HepG2 (cell line): ENCODE measurements around the gene EPHA1. TPM values are rescaled to one million over a fixed set of nuclear protein-coding genes. Genes with fewer than 3 reads are reported as not detected.

ENCODE experiments used
- ATAC-seq: fragments of 200-7000 bp; cut with Tn5 transposase; 3 replicates; pipeline ENCODE4 v1.9.1; 2020; ENCODE audit warnings: mild to moderate bottlenecking, moderate library complexity
- BruUV-seq: library from RNA; stranded (reverse); fragments of 400-500 nt; replicated peaks from 2 replicates; lab custom pipeline; 2021; lab: Mats Ljungman, UMichigan
- CTCF ChIA-PET: fragments of 300-600 bp; formaldehyde crosslinking; extraction: SDS; loops from one replicate; lab custom pipeline; 2021; ENCODE audit warnings: low total read pairs, inconsistent platforms, low intra/inter-chr PET ratio; lab: Yijun Ruan, JAX
- POLR2A ChIA-PET: fragments of 350-600 bp; sonication (Branson Sonifier 250); formaldehyde crosslinking; loops from one replicate; lab custom pipeline; 2020; ENCODE audit warnings: antibody characterized with exemption, inconsistent platforms; lab: Yijun Ruan, JAX
- DNase-seq: peaks from one replicate; pipeline ENCODE4 v3.0.0-alpha.2; 2015; ENCODE audit warnings: low spot score
- FAIRE-seq: peaks from 3 replicates; lab custom pipeline; 2011; peaks lifted over from hg19 to GRCh38; lab: Jason Lieb, UNC
- H2AFZ ChIP-seq: one replicate; pipeline ENCODE4 v1.6.1; 2011; ENCODE audit warnings: low read length, inconsistent platforms
- H3K27ac ChIP-seq: fragments of 300-600 bp; 3 replicates; pipeline ENCODE4 v1.8.0; 2011; ENCODE audit warnings: mixed run types, mild to moderate bottlenecking, mixed read lengths, low read length, inconsistent platforms; ENCODE audit not compliant: insufficient read depth; ENCODE audit errors: extremely low read length
- H3K27me3 ChIP-seq, 2 experiments: fragments of 200-600 bp in 1 of 2; 2 replicates in 1 of 2; 3 replicates in 1 of 2; pipeline versions ENCODE4 v1.6.0 to v1.8.0; 2011; ENCODE audit warnings: low read length in 2 of 2, mild to moderate bottlenecking in 2 of 2, moderate library complexity in 2 of 2, inconsistent platforms in 1 of 2; ENCODE audit not compliant: insufficient read depth in 2 of 2, control insufficient read depth in 1 of 2
- H3K36me3 ChIP-seq, 2 experiments: fragments of 200-600 bp in 1 of 2; replicated peaks in 1 of 2; 2 replicates in 1 of 2; 3 replicates in 1 of 2; pipeline versions ENCODE4 v1.5.1 to v1.8.0; 2011; ENCODE audit warnings: low read length in 2 of 2, inconsistent platforms in 1 of 2; ENCODE audit not compliant: insufficient read depth in 2 of 2, control insufficient read depth in 1 of 2
- H3K4me1 ChIP-seq: 2 replicates; pipeline ENCODE4 v1.5.1; 2012; ENCODE audit warnings: low read length, inconsistent platforms; ENCODE audit not compliant: insufficient read depth
- H3K4me2 ChIP-seq: 2 replicates; pipeline ENCODE4 v1.6.0; 2011; ENCODE audit warnings: low read depth, low read length, inconsistent platforms
- H3K4me3 ChIP-seq, 3 experiments: fragments of 200-600 bp in 1 of 3; sonication (generic), shearing (Covaris generic) in 1 of 3; replicated peaks in 1 of 3; 2 replicates each; pipeline ENCODE4 v1.5.1; 2011 to 2016; ENCODE audit warnings: low read length in 3 of 3, inconsistent platforms in 2 of 3, low read depth in 2 of 3, mild to moderate bottlenecking in 2 of 3, control low read depth in 1 of 3, mixed read lengths in 1 of 3; ENCODE audit not compliant: insufficient read depth in 1 of 3
- H3K79me2 ChIP-seq: one replicate; pipeline ENCODE4 v1.6.1; 2011; ENCODE audit warnings: low read length, inconsistent platforms; ENCODE audit not compliant: insufficient read depth
- H3K9ac ChIP-seq: 2 replicates; pipeline ENCODE4 v1.6.0; 2011; ENCODE audit warnings: mild to moderate bottlenecking, low read depth, low read length, inconsistent platforms; ENCODE audit not compliant: insufficient read depth
- H3K9me3 ChIP-seq: 2 replicates; pipeline ENCODE4 v1.5.1; 2012; ENCODE audit warnings: mild to moderate bottlenecking, low read length
- H4K20me1 ChIP-seq: 2 replicates; pipeline ENCODE4 v1.6.0; 2011; ENCODE audit warnings: inconsistent platforms, mild to moderate bottlenecking, low read length, moderate library complexity; ENCODE audit not compliant: insufficient read depth
- ADNP ChIP-seq: sonication (generic); formaldehyde crosslinking; IDR thresholded peaks from 2 replicates; pipeline ENCODE4 v1.4.0; 2020; ENCODE audit warnings: missing genetic modification reagents
- MAFK ChIP-seq, 2 experiments: IDR thresholded peaks in 1 of 2; conservative IDR thresholded peaks in 1 of 2; 2 replicates each; pipeline ENCODE4 v1.6.1; 2011; ENCODE audit warnings: improper control_type of control experiment in 2 of 2, low read length in 2 of 2
- NFATC3 ChIP-seq: sonication (generic); formaldehyde crosslinking; IDR thresholded peaks from 2 replicates; pipeline ENCODE4 v1.5.1; 2020; ENCODE audit warnings: mild to moderate bottlenecking, missing genetic modification reagents
- NFKB2 ChIP-seq: sonication (generic); formaldehyde crosslinking; IDR thresholded peaks from 2 replicates; pipeline ENCODE4 v1.4.0; 2020; ENCODE audit warnings: missing genetic modification reagents, borderline replicate concordance
- NFYC ChIP-seq: IDR thresholded peaks from 2 replicates; pipeline ENCODE4 v1.6.1; 2016; ENCODE audit warnings: missing genetic modification reagents, missing compliant biosample characterization
- ZNF747 ChIP-seq: sonication (generic); formaldehyde crosslinking; IDR thresholded peaks from 2 replicates; pipeline ENCODE4 v1.8.1; 2023; ENCODE audit warnings: missing genetic modification reagents, mild to moderate bottlenecking, borderline replicate concordance
- ZNF776 ChIP-seq: sonication (generic); formaldehyde crosslinking; IDR thresholded peaks from 2 replicates; pipeline ENCODE4 v1.4.0; 2020; ENCODE audit warnings: mild to moderate bottlenecking, missing genetic modification reagents
- ZNF83 ChIP-seq: sonication (generic); formaldehyde crosslinking; IDR thresholded peaks from 2 replicates; pipeline ENCODE4 v1.4.0; 2020; ENCODE audit warnings: missing genetic modification reagents, mild to moderate bottlenecking, borderline replicate concordance
- WGBS: methylation state at CpG from one replicate; pipeline ENCODE4 v1.1.6; 2017; ENCODE audit warnings: low lambda C conversion rate; 5-methylcytosine and 5-hydroxymethylcytosine counted together
- in situ Hi-C: cut with HindIII; loops from 2 replicates; pipeline ENCODE4 v1.10.0; 2017; ENCODE audit warnings: low pct_unique_long_range_greater_than_20kb; ENCODE audit not compliant: extremely low pct_ligation_motif_present
- intact Hi-C: fragments of 100-400 bp; cut with micrococcal nuclease; formaldehyde crosslinking; loops from one replicate; pipeline ENCODE4 v1.10.0; 2022; ENCODE audit not compliant: unreplicated experiment
- polyA plus RNA-seq, 8 experiments: library from polyadenylated mRNA; depleted of rRNA in 3 of 8; stranded (reverse) in 7 of 8; unstranded in 1 of 8; fragments of >200 nt; fragmentation: Illumina TruSeq in 4 of 8; extraction: Trizol in 4 of 8; gene quantifications; 2 replicates each; pipeline versions ENCODE4 v1.2.1 to v1.2.3, GENCODE V29; 2011 to 2016; ENCODE audit warnings: low read depth in 4 of 8, missing spikeins in 1 of 8, mixed read lengths in 1 of 8; ENCODE audit not compliant: insufficient read depth in 1 of 8
- total RNA-seq, 5 experiments: library from RNA; depleted of rRNA; stranded (reverse); fragments of >200 nt; fragmentation: Illumina TruSeq; extraction: Trizol; gene quantifications; 2 replicates each; pipeline ENCODE4 v1.2.3, GENCODE V29; 2016; ENCODE audit warnings: low read depth in 1 of 5
- TF ChIP-seq, protein P1 (sequence below): sonication (generic); formaldehyde crosslinking; IDR thresholded peaks from 2 replicates; pipeline ENCODE4 v1.5.0; 2020; ENCODE audit warnings: missing genetic modification reagents, mild to moderate bottlenecking, borderline replicate concordance
- TF ChIP-seq, protein P2 (sequence below): sonication (generic); formaldehyde crosslinking; IDR thresholded peaks from 2 replicates; pipeline ENCODE4 v1.4.0; 2020; ENCODE audit warnings: mild to moderate bottlenecking, missing genetic modification reagents
- TF ChIP-seq, protein P3 (sequence below): sonication (generic); formaldehyde crosslinking; IDR thresholded peaks from 2 replicates; pipeline ENCODE4 v1.4.0; 2020; ENCODE audit warnings: missing genetic modification reagents
- TF ChIP-seq, protein P4 (sequence below): IDR thresholded peaks from 2 replicates; pipeline ENCODE4 v1.6.1; 2018; ENCODE audit warnings: missing genetic modification reagents, mild to moderate bottlenecking, missing compliant biosample characterization
- TF ChIP-seq, protein P5 (sequence below): sonication (generic); formaldehyde crosslinking; IDR thresholded peaks from 2 replicates; pipeline ENCODE4 v1.4.0; 2020; ENCODE audit warnings: missing genetic modification reagents
- TF ChIP-seq, protein P6 (sequence below): sonication (generic); formaldehyde crosslinking; IDR thresholded peaks from 2 replicates; pipeline ENCODE4 v1.5.0; 2020; ENCODE audit warnings: missing genetic modification reagents

EPHA1 gene
- total and polyA plus RNA-seq, 2 of the 13 experiments (the other 11 are each of a cell fraction or from before 2014, with no cell fraction given): 4.6 to 17.1 TPM

DNA sequence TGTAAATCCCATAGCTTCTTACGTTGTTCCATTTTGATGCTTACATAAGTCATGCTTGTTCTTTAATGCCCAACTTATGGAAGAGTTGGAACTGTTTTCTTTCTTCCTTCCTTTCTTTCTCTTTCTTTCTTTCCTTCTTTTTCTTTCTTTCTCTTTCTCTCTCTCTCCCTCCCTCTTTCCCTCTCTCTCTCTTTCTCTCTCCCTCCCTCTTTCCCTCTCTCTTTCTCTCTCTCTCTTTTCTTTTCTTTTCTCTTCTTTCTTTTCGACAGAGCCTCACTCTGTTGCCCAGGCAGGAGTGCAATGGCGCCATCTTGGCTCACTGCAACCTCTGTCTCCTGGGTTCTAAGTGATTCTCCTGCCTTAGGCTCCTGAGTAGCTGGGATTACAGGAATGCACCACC lies 65.1 kb downstream of the EPHA1 start:
- DNase-seq (no peak), ATAC-seq (no peak), FAIRE-seq (no peak)
- BruUV-seq: no TSS peak
- no peak overlapping the region for H2AFZ ChIP-seq
- 26% methylated on average over 3 of the region's 3 CpGs for WGBS
- ChIA-PET CTCF (no interaction called here), POLR2A (no interaction called here)
- in situ Hi-C loops (no loop called here), intact Hi-C loops (no loop called here)
- no peak overlapping the region for H3K4me3 ChIP-seq
- H3K4me1 ChIP-seq: no peaks in the 10 kb centered on the region
- no peaks in the 10 kb centered on the region for H3K36me3 ChIP-seq
- H3K9me3 ChIP-seq: no peaks in the 10 kb centered on the region
- no peak overlapping the region for H3K4me2 ChIP-seq
- H3K27ac ChIP-seq: no peak overlapping the region
- H4K20me1 ChIP-seq: no peaks in the 10 kb centered on the region
- H3K79me2 ChIP-seq: no peaks in the 10 kb centered on the region
- H3K27me3 ChIP-seq: no peaks in the 10 kb centered on the region
- no peak overlapping the region for H3K9ac ChIP-seq
- TF ChIP-seq, protein P1, sequence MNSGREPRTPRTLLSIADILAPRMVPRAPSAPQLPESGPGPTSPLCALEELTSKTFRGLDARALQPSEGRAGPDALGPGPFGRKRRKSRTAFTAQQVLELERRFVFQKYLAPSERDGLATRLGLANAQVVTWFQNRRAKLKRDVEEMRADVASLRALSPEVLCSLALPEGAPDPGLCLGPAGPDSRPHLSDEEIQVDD (CRISPR knock-in tag): no peak
- TF ChIP-seq MAFK (conservative IDR thresholded peaks at IDR 0.05 in 1 of 2, IDR thresholded peaks at IDR 0.05 in 1 of 2; ENCODE audit: low read length in 2 of 2): no peak
- TF ChIP-seq NFATC3: no peak
- TF ChIP-seq, protein P2, sequence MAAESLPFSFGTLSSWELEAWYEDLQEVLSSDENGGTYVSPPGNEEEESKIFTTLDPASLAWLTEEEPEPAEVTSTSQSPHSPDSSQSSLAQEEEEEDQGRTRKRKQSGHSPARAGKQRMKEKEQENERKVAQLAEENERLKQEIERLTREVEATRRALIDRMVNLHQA (CRISPR knock-in tag): no peak
- TF ChIP-seq NFKB2: no peak
- TF ChIP-seq, protein P3, sequence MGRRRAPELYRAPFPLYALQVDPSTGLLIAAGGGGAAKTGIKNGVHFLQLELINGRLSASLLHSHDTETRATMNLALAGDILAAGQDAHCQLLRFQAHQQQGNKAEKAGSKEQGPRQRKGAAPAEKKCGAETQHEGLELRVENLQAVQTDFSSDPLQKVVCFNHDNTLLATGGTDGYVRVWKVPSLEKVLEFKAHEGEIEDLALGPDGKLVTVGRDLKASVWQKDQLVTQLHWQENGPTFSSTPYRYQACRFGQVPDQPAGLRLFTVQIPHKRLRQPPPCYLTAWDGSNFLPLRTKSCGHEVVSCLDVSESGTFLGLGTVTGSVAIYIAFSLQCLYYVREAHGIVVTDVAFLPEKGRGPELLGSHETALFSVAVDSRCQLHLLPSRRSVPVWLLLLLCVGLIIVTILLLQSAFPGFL (CRISPR knock-in tag): no peak
- no peak for TF ChIP-seq ADNP (CRISPR knock-in tag)
- TF ChIP-seq, protein P4, sequence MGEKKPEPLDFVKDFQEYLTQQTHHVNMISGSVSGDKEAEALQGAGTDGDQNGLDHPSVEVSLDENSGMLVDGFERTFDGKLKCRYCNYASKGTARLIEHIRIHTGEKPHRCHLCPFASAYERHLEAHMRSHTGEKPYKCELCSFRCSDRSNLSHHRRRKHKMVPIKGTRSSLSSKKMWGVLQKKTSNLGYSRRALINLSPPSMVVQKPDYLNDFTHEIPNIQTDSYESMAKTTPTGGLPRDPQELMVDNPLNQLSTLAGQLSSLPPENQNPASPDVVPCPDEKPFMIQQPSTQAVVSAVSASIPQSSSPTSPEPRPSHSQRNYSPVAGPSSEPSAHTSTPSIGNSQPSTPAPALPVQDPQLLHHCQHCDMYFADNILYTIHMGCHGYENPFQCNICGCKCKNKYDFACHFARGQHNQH (CRISPR knock-in tag): no peak
- TF ChIP-seq ZNF83 (CRISPR knock-in tag): no peak
- TF ChIP-seq, protein P5, sequence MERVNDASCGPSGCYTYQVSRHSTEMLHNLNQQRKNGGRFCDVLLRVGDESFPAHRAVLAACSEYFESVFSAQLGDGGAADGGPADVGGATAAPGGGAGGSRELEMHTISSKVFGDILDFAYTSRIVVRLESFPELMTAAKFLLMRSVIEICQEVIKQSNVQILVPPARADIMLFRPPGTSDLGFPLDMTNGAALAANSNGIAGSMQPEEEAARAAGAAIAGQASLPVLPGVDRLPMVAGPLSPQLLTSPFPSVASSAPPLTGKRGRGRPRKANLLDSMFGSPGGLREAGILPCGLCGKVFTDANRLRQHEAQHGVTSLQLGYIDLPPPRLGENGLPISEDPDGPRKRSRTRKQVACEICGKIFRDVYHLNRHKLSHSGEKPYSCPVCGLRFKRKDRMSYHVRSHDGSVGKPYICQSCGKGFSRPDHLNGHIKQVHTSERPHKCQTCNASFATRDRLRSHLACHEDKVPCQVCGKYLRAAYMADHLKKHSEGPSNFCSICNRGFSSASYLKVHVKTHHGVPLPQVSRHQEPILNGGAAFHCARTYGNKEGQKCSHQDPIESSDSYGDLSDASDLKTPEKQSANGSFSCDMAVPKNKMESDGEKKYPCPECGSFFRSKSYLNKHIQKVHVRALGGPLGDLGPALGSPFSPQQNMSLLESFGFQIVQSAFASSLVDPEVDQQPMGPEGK (CRISPR knock-in tag): no peak
- TF ChIP-seq NFYC (CRISPR knock-in tag): no peak
- TF ChIP-seq ZNF776 (CRISPR knock-in tag): no peak
- no peak for TF ChIP-seq ZNF747
- TF ChIP-seq, protein P6, sequence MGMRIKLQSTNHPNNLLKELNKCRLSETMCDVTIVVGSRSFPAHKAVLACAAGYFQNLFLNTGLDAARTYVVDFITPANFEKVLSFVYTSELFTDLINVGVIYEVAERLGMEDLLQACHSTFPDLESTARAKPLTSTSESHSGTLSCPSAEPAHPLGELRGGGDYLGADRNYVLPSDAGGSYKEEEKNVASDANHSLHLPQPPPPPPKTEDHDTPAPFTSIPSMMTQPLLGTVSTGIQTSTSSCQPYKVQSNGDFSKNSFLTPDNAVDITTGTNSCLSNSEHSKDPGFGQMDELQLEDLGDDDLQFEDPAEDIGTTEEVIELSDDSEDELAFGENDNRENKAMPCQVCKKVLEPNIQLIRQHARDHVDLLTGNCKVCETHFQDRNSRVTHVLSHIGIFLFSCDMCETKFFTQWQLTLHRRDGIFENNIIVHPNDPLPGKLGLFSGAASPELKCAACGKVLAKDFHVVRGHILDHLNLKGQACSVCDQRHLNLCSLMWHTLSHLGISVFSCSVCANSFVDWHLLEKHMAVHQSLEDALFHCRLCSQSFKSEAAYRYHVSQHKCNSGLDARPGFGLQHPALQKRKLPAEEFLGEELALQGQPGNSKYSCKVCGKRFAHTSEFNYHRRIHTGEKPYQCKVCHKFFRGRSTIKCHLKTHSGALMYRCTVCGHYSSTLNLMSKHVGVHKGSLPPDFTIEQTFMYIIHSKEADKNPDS: no peak
